Measurements from ENCODE around the gene JAKMIP3.

JAKMIP3 gene

GRCh38 chr10:132097609-132098377, 32.0 kb downstream of the JAKMIP3 start:
- no peak for DNase-seq (ENCODE audit: low read depth in 2 of 2, low spot score in 1 of 2)

DNA sequence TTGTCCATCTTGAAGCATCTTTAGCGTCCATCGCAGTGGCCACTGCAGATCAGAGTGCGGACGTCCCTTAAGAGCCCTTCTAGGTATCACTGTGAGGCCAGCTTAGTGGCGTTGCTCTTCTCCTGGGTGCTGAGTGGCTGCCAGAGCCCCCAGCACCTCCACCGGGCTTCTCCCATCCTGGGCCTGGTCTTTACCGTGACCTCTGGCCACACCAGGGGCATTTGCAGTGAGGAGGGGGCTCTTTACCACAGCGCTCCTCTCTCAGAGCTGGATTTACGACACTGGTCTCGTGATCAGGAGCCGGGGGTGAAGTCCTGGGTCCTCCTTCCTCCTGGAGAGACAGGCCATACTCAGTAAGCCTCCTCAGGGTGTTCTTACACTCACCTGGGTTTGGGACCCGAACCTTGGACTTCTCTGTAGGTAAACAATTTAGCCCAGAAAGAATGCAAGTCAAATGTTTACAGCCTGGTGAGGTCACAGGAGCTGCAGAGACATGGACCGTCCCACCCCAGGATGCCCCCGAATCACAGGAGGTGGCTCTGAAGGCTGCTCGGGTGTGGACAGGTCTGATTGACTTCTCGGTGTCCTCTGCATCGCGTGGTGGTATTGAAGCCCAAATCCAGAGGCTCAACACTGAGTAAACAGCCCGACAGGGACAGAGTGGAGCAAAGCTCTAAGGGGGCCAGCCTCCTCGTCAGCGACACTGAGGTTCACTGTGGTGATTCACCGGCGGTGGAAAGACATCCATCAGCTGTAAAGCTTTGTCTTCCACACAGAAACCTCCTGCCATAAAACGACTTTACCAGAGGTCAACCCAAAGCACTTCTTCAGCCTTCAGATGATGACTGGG, 33.0 kb downstream of the JAKMIP3 start:
- no peak for DNase-seq (ENCODE audit: low read depth in 2 of 2, low spot score in 1 of 2)

- DNase-seq (ENCODE audit: low read depth in 2 of 2, low spot score in 1 of 2) = no peak
These were observed 33.8 kb downstream of the JAKMIP3 start for GRCh38 chr10:132099389-132100090.

DNA sequence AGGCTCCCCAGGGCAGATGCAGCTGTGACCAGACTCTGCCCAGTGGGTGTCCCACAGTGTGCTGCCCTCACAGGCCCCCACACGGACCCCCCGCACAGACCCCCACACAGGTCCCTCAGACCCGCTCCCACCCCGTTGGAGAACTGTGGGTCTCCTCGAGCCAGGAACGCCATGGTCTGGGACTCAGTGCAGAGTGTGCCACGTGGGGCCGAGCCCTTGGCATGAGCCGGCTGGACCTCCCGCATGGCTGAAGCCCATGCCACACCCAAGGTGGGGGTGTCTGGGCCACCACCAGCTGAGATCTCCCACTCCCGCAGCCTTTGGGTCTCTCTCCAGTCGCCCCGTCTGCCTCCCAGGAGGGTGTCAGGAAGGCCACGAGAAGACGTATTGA, 34.3 kb downstream of the JAKMIP3 start:
- DNase-seq (ENCODE audit: low read depth in 2 of 2, low spot score in 1 of 2) = no peak

- no peak for DNase-seq (ENCODE audit: low read depth in 2 of 2, low spot score in 1 of 2)
These were observed 35.0 kb downstream of the JAKMIP3 start for GRCh38 chr10:132100556-132101349.

DNA sequence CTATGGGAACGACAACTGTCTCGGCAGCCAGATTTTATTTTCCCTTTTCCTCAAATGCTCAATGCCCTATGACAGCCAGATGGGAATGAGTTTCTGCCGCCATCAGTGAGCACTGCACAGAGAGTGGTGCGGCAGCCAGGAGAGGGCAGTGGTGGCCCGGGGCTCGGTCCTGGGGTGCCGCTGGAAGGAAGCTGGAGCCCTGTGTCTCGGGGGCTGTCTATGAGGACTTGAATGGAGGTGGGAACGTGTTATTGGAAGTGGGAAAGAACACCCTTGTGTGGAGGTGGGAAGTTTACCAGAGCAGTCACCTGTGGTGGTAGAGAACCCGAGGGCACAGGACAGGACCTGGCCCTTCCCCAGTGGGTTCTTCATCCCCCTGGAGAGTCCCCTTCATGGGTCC, 35.8 kb downstream of the JAKMIP3 start:
- no peak for DNase-seq (ENCODE audit: low read depth in 2 of 2, low spot score in 1 of 2)

GRCh38 chr10:132102071-132102716, 36.4 kb downstream of the JAKMIP3 start:
- no peak for DNase-seq (ENCODE audit: low read depth in 2 of 2, low spot score in 1 of 2)

- no peak for DNase-seq (ENCODE audit: low read depth in 2 of 2, low spot score in 1 of 2)
These were observed 37.0 kb downstream of the JAKMIP3 start for GRCh38 chr10:132102717-132103110.

GRCh38 chr10:132103116-132103910, 37.6 kb downstream of the JAKMIP3 start:
- no peak for DNase-seq (ENCODE audit: low read depth in 2 of 2, low spot score in 1 of 2)

DNA sequence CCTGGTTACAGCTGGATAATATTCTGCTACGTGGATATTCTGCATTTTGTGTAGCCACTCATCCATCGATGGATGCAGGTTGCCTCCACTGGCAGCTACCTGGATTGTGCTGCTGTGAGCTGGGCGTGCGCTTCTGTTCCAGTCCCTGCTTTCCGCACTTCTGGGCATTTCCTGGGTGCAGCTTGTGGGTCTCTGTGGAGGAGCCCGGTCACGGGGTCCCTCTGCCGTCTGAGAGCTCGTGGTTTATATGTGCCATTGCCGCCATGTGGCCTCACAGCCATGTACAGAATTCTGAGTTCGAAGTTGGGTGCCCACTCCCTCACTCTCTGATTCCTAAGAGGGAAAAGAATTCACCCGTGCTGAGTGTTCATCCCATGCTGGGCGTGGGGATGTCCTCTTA, 38.3 kb downstream of the JAKMIP3 start:
- no peak for DNase-seq (ENCODE audit: low read depth in 2 of 2, low spot score in 1 of 2)

DNA sequence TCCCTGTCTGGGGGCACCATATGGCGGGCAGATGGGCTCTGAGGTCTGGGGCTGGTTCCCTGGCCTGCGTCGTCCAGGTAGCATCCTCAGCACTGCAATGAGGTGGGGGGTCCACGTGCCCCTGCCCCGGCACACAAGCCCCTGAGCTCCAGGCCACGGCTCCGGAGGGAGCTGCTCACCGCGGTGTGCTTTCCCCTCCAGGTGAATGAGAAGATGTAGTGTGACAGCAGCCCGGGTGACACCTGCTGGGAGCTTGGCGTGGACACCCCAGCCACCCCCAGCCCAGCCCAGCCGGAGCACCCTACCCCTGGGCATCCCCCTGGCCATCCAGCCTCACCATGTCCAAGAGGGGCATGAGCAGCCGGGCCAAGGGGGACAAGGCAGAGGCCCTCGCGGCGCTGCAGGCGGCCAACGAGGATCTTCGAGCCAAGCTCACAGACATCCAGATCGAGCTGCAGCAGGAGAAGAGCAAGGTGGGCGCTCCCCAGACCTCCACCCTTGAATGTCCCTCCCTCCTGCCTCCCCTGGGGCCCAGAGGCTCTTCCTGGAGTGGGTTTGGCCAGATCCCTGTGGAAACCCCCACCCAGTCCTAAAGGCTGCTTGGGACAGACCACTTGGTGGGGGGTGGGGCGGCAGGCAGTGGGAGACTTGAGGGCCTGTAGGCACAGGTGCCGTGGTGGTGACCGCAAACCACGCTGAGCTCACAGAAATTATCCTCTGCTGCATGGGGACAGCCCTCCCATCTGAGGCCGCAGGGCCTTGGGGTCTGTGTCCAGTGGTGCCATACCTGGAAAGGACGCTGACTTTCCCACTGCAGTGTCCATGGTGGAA, 38.9 kb downstream of the JAKMIP3 start:
- no peak for DNase-seq (ENCODE audit: low read depth in 2 of 2, low spot score in 1 of 2)

GRCh38 chr10:132105302-132105995, 39.7 kb downstream of the JAKMIP3 start:
- no peak for DNase-seq (ENCODE audit: low read depth in 2 of 2, low spot score in 1 of 2)

DNA sequence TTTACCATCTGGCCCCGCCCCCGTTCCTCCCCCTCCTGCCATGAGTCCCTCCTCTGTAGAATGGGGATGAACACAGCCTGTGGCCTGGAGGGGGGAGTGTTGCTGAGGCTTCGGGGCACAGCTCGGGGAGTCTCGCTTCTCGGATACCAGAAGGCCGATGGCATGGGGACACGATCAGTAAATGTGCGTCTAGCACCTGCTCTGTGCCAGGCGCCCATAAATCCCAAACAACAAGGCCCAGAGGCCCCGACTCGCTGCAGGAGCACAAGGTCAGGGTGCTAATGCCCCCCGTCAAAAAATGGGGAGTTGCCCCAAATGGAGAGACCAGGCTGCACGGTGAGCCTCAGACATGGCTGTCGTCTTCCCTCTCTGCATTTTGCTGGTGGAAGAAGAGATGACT, 40.7 kb downstream of the JAKMIP3 start:
- DNase-seq (ENCODE audit: low read depth in 2 of 2, low spot score in 1 of 2) = no peak

DNA sequence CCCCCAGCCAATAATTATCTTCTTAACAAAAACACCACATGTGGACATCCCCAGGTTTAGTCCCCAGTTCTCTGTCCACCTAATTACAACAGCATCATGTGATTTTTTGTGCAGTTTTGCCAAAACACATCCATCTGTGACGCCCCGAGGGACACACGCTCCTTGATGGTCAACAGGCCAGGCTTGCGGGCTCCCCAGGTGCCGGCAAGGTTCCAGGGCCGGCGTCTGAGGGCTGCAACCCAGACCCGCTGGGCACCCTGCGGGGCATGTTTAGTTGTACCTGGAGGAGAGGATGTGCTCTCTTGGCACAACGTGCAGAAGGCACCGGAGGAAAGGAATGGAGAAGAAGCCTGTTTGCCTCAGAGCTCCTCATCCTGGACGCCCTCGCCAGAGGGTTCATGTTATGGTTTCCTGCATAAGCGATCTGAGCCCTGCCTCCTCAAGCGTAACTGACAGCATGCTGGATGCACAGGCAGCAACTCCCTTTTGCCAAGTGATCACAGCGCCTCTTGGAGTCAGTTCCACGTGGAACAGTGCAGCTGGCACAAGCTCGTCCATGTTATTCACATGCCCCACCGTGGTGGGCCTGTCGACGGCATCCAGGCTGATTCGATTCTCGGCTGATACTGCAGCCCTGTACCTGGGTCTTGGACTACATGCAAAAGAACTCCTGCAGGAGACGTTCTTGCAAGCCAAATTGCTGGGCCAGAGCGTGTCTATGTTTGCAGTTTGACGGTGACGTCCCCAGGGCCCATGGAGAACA, 41.6 kb downstream of the JAKMIP3 start:
- no peak for DNase-seq (ENCODE audit: low read depth in 2 of 2, low spot score in 1 of 2)

GRCh38 chr10:132107949-132108877, 42.5 kb downstream of the JAKMIP3 start:
- no peak for DNase-seq (ENCODE audit: low read depth in 2 of 2, low spot score in 1 of 2)

DNA sequence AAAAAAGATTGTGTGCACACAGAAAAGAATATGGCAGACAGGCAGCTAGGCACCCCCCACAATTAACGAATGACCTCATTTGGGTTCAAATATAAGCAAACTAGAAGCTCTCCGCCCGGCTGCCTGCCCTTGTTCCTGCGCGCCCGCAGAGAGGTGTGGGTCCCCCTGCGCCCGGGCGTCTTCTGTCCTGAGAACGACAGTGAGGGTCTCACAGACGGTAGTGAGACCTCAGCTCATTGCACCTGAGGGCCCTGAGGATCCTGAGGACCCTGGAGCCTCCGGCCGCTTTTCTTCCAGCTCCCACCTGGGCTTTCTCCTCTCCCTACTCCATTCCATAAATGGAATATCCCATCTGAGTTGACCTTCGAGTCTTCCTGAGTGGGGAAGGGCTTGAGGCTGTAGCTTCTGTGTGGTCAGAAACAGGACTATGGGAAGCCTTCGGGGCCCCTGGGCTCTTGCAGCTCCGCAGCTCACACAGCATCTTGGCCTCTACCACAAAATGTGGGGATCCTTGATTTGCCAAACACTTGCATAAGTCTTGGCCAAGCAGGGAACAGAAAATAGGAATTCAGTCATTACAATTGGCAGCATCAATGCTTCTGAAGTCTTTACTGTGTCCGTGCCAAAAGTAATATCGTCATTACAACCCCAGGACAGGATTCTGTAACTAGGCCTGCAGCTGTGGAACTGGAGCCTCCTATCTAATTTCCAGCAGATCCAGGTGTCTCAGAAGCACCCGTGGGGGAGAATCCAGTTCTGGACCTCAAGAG, 43.8 kb downstream of the JAKMIP3 start:
- DNase-seq (ENCODE audit: low read depth in 2 of 2, low spot score in 1 of 2) = no peak
